Measurements from ENCODE around the gene HAUS2.

Gene HAUS2

GRCh38 chr15:42605796-42606195, 57.2 kb downstream of the HAUS2 start:
- no peak for FAIRE-seq

DNA sequence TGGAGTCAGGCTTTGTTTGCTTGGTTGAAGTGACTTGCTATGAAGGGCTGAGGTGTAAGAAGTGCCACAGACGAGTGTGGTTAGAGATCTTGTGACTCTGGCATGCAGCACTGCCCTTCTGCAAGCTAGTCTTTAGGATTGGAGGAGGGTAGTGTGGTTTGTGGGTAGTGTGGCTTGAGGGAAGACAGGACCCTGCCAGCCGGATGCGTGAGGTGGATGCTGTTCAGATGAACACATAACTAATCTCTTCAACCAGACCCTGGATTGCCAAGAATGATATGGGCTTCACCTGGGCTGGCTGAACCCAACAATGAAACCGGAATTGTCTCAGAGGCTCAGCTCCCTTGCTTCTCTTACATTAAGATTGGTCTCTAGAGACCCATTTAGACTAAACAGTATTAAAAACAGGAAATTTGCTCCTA, 59.5 kb downstream of the HAUS2 start:
- FAIRE-seq = no peak
- DNase-seq (ENCODE audit: low spot score) = peak; percentile 41

More at GRCh38 chr15:42605796-42606195, 57.2 kb downstream of the HAUS2 start:
- no peak for DNase-seq (ENCODE audit: low spot score)

GRCh38 chr15:42608752-42609488, 60.3 kb downstream of the HAUS2 start:
- FAIRE-seq (no peak), DNase-seq (ENCODE audit: low spot score) (no peak)

DNA sequence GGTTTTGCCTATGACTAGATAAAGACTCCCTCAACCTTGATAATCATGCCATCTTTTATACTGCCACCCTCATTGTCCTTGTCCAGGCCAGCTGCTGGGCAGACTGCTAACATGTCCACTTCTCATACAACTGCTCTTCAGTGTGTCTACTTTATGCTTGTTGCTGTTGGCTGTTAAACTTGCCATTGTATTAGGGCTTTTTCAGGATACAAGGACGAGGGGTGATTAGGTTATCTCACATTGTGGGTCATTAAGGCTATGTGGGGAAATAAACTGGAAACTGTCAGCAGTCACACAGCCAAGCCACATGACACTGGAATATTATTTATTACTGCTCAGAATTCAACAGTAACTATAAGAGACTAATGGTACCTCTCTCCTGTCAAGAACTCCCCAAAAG, 62.9 kb downstream of the HAUS2 start:
- FAIRE-seq (no peak), DNase-seq (ENCODE audit: low spot score) (no peak)

DNA sequence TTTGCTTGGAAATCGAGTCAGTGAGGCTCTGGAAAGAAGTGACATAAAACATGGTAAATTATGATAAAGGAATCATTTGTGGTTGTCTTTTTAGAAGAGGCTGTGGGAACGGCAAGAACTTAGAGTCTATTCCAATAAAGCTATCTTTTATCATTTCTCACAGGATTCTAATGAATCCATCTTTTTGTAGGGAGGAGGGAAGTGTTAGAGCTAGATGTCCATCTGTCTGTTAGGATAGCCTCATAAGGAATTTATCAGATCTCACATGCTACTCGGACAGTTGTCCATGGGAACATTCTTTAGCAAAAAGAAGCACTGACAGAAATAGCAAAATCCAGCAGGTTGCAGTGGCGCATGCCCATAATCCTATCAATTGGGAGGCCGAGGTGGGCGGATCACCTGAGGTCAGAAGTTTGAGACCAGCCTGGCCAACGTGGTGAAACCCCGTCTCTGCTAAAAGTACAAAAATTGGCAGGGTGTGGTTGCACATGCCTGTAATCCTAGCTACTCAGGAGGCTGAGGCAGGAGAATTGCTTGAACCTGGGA, 63.8 kb downstream of the HAUS2 start:
- DNase-seq (ENCODE audit: low spot score) = no peak
- no peak for FAIRE-seq

DNA sequence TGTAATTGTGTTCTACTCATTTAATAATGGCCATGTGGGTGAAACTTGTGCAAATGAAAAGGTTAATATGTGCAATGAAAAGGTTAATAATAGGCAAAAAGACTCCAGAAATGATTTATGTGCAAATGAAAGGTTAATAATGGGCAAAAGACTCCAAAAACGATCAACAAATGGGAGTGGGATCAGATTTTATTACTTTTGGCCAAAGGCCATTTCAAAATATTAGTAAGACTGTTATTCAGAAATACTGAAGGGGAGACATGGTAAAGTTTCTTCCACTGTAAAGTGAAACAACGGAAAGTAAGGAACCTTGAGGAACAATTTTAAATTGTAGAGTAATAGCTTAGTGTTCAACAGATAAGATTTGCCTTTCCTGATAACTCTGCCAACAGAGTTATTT, 67.5 kb downstream of the HAUS2 start:
- FAIRE-seq (no peak), DNase-seq (ENCODE audit: low spot score) (no peak)

Measured in urothelium cell line (cell line).